Measurements from ENCODE around the gene TMC6. TPM values are rescaled to one million over a fixed set of nuclear protein-coding genes. Genes with fewer than 3 reads are reported as not detected.

Gene TMC6
- total RNA-seq, 4 donors from 2014 or later: 14.4 to 21.4 (median 18.5) TPM

DNA sequence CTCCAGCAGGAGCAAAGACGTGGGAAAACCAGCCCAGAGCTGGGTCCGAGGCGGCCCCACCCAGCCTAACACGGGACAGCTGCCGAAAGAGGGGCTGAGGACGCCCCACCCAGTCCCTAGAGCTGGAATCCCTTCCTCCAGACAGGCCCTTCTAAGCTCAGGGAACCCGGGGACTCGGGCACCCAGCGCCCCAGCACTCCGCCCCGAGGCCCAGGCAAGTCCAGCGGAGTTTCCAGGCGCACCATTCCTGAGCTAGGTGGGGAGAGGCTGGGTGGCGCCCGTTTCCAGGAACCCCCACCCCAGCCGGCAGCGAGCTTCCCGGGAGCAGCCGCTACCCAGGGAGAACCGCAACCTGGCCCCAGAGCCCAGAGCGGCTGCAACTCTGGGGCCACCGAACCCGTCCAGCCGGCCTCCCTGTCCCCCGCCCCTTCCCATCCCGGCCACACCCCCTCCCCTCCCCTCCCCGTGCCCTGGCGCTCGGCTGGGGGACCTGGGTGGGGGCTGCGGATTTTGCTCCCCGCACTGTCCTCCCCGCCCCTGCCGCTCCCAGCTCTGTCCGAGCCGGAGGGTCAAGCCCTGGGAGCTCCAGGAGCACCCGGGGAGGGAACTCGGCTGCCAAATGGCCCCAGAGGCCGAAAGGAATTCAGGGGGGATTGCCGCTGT, 536 bp downstream of the TMC6 start:
- Histone ChIP-seq H3K27ac (replicated peaks in 1 of 4) (peak overlapping the region; percentile 71 to 86 (median 78)), H3K27me3 (peaks cover 5 to 59% (median 14%) of the 10 kb centered on the region in 4 donors), H3K4me1 (peaks cover 70 to 86% (median 82%) of the 10 kb centered on the region in 4 donors), H3K9me3 (no peaks in the 10 kb centered on the region), H3K36me3 (peaks cover 0 to 33% (median 25%) of the 10 kb centered on the region in 4 donors), H3K4me3 (peak overlapping the region; percentile 70 to 82 (median 73))
- DNase-seq (ENCODE audit: extremely low spot score): no peak
- intact Hi-C loops (cut with DNase I): no loop called here
- no CpG with 5 or more reads among the region's 39 CpGs for WGBS
- TF ChIP-seq POLR2A (IDR thresholded peaks at IDR 0.05; ENCODE audit: low read depth): no peak
- no peak for TF ChIP-seq CTCF (IDR thresholded peaks at IDR 0.05)
- no peak for TF ChIP-seq POLR2AphosphoS5 (IDR thresholded peaks at IDR 0.05)
- TF ChIP-seq EP300 (IDR thresholded peaks at IDR 0.05): no peak

- H3K4me1 ChIP-seq: peaks cover 70 to 83% (median 78%) of the 10 kb centered on the region in 4 donors
- TF ChIP-seq EP300 (IDR thresholded peaks at IDR 0.05): no peak
- TF ChIP-seq POLR2A (IDR thresholded peaks at IDR 0.05; ENCODE audit: low read depth): no peak
- peak; percentile 48 to 62 for TF ChIP-seq POLR2AphosphoS5 (IDR thresholded peaks at IDR 0.05)
- intact Hi-C loops (cut with DNase I): no loop called here
- no peak for DNase-seq (ENCODE audit: extremely low spot score)
- H3K27ac ChIP-seq (replicated peaks in 1 of 4): peak overlapping the region; percentile 71 to 86 (median 78)
- peak overlapping the region; percentile 70 to 82 (median 73) for H3K4me3 ChIP-seq
- H3K36me3 ChIP-seq: peaks cover 0 to 39% (median 32%) of the 10 kb centered on the region in 4 donors
- WGBS: 14% methylated on average over 1 of the region's 25 CpGs
- no peaks in the 10 kb centered on the region for H3K9me3 ChIP-seq
- H3K27me3 ChIP-seq: peaks cover 5 to 57% (median 14%) of the 10 kb centered on the region in 4 donors
Observed at GRCh38 chr17:78127239-78127887, 1.2 kb downstream of the TMC6 start.

DNA sequence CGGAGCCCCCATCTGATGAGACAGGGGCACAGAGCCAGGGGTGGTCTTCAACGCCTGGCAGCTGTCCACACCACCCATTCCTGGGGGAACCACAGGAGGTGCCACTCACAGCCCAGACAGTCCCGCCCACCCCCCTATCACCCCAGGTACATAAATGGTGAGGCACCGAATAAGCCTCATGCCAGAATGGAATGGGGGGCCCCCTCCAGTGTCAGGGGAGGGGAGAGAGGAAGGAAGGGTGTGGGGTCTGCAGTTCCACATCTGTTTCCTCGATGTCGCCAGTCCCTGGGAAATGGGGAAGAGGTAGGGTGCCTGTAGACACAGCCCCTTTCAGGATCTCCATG, 1.7 kb downstream of the TMC6 start:
- H3K36me3 ChIP-seq: peaks cover 0 to 44% (median 37%) of the 10 kb centered on the region in 4 donors
- WGBS: 50% methylated on average over 1 of the region's 6 CpGs
- intact Hi-C loops (cut with DNase I): no loop called here
- H3K27me3 ChIP-seq: peaks cover 5 to 52% (median 11%) of the 10 kb centered on the region in 4 donors
- H3K9me3 ChIP-seq: no peaks in the 10 kb centered on the region
- H3K4me3 ChIP-seq: peak overlapping the region in 3 of 4 donors; percentile 7 to 82 (median 70)
- peak overlapping the region; percentile 71 to 86 (median 78) for H3K27ac ChIP-seq (replicated peaks in 1 of 4)
- no peak for TF ChIP-seq POLR2A (IDR thresholded peaks at IDR 0.05; ENCODE audit: low read depth)
- TF ChIP-seq EP300 (IDR thresholded peaks at IDR 0.05): no peak
- peaks cover 65 to 78% (median 73%) of the 10 kb centered on the region in 4 donors for H3K4me1 ChIP-seq
- DNase-seq (ENCODE audit: extremely low spot score): no peak

DNA sequence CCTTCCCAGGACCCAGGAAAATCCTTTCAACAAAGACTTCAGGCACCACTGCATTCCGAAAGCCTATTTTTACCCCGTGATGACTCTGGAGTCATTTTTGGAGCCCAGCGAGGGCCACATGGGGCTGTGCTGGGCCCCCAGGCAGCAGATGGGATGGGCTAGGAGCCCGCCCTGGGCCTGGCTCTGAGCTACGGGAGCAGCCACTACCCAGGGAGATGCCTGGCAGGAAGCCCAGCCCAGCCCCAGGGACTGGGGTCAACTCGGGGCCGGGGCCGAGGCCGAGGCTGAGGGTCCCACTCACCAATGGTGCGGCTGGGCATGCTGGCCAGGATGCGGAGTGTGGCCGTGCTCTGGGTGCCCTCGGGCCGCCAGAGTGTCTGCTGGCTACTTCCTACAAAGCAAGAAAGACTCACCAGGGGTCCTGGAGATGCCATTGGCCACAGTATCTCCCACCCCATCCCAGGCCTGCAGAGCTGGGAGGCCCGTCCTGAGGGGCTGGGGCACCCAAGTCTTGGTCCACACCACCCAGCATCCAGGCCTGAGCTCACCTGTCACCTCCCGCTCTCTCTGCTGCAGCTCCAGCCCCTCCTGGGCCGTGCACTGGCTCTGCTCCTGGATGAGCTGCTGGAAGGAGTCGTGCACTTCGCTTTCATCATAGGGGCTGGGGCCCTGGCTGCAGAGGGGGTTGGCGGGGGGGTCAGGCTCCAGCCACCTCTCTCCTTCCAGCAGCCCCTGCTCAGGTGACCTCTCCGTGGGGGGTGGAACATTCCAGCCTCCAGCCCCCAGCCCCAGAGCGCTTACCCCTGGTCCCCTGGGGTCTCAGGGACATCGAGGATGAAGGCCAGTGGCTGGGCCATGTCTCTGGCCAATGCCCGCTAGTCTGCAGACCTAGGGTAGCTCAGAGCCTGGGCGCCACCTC, 2.3 kb downstream of the TMC6 start:
- WGBS: 74% methylated on average over 15 of the region's 25 CpGs
- Histone ChIP-seq H3K4me1 (peaks cover 60 to 72% (median 67%) of the 10 kb centered on the region in 4 donors), H3K27me3 (peaks cover 0 to 45% (median 7%) of the 10 kb centered on the region in 4 donors), H3K4me3 (no peak overlapping the region), H3K27ac (replicated peaks in 1 of 4) (peak overlapping the region; percentile 71 to 86 (median 78)), H3K36me3 (peaks cover 0 to 50% (median 43%) of the 10 kb centered on the region in 4 donors), H3K9me3 (no peaks in the 10 kb centered on the region)
- no peak for DNase-seq (ENCODE audit: extremely low spot score)
- intact Hi-C loops (cut with DNase I): no loop called here
- no peak for TF ChIP-seq POLR2A (IDR thresholded peaks at IDR 0.05; ENCODE audit: low read depth)
- no peak for TF ChIP-seq CTCF (IDR thresholded peaks at IDR 0.05)
- TF ChIP-seq POLR2AphosphoS5 (IDR thresholded peaks at IDR 0.05): no peak
- TF ChIP-seq EP300 (IDR thresholded peaks at IDR 0.05): no peak

GRCh38 chr17:78125138-78125913, 3.2 kb downstream of the TMC6 start:
- Histone ChIP-seq H3K27ac (replicated peaks in 1 of 4) (peak overlapping the region; percentile 32 to 86 (median 76)), H3K4me1 (peaks cover 57 to 63% (median 61%) of the 10 kb centered on the region in 4 donors), H3K27me3 (peaks cover 0 to 36% (median 6%) of the 10 kb centered on the region in 4 donors), H3K4me3 (no peak overlapping the region), H3K9me3 (no peaks in the 10 kb centered on the region), H3K36me3 (peaks cover 0 to 59% (median 51%) of the 10 kb centered on the region in 4 donors)
- intact Hi-C loops (cut with DNase I): no loop called here
- TF ChIP-seq CTCF (IDR thresholded peaks at IDR 0.05) (no peak), POLR2AphosphoS5 (IDR thresholded peaks at IDR 0.05) (no peak), EP300 (IDR thresholded peaks at IDR 0.05) (no peak), POLR2A (IDR thresholded peaks at IDR 0.05; ENCODE audit: low read depth) (no peak)
- WGBS: 69% methylated on average over 29 of the region's 39 CpGs
- DNase-seq (ENCODE audit: extremely low spot score): no peak

All from esophagus muscularis mucosa (tissue), 4 donors.